NCI-H2107 treated with DMSO at 0.1 percent for 48 hours (cell line): Measurements from ENCODE around the gene ZNF254.
"Not testable (repeated sequence)": the region's sequence is repeated elsewhere in the genome, so short reads cannot be mapped to it uniquely, and the experiment has no call there.

Source experiments
- DNase-seq: peaks from one replicate; lab custom pipeline; 2025; ENCODE audit not compliant: unreplicated experiment; lab: John Stamatoyannopoulos, UW

Gene ZNF254

DNA sequence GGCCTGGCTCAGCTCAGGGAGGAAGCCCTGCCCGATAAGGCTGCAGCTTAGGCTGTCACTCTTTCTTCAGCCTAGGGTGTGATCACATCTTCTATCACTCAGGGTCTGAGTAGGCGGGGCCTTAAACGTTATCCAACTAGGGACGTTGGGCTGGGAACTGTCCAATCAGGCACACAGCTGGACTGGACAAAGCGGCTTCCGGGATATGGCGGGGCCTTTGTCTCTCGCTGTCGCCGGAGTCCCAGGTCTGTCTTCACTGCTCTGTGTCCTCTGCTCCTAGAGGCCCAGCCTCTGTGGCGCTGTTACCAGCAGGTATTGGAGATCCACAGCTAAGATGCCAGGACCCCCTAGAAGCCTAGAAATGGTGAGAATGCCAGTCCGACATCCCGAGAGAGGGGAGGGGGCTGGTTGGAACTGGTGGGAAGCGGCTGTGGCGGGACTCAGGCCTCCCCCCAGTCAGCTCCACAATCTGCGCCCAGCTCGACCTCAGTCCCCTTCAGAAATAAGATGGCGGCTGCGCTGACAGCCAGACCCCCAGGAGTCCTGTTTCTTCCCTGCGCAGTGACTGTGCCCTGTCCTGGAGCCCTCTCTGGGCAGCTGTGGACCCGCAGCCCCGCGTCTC, at the start of gene ZNF254:
TSS of gene ZNF254 (plus strand) at position 214 of the 622 bp plus-strand sequence. CDS start at position 335, 121 bp downstream.
- DNase-seq = peak; percentile 77

DNA sequence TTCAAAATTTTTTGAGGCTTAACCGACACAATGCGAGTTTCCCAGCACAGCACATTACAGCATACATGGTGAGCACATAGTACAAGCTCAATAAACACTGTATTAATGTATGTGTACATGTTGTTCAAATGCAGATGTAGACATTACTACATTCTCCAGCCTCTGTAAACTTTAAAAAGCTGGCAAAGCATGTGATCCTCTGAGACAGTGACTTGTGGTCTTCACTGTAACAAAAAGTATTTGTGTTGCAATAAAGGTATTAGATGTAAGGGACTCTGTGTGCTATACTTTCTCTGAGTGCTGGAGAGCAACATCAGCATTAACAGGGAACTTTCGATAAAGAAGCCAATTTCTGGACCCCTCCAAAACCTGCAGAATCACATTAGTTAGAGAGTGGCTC, 46.4 kb upstream of the ZNF254 start:
- DNase-seq = no peak

GRCh38 chr19:24041326-24041725, 45.7 kb upstream of the ZNF254 start:
- DNase-seq = not testable (repeated sequence)

- DNase-seq = peak; percentile 31
These were observed 40.4 kb upstream of the ZNF254 start for GRCh38 chr19:24046550-24046949.

GRCh38 chr19:24048261-24048660, 38.7 kb upstream of the ZNF254 start:
- DNase-seq = no peak

DNA sequence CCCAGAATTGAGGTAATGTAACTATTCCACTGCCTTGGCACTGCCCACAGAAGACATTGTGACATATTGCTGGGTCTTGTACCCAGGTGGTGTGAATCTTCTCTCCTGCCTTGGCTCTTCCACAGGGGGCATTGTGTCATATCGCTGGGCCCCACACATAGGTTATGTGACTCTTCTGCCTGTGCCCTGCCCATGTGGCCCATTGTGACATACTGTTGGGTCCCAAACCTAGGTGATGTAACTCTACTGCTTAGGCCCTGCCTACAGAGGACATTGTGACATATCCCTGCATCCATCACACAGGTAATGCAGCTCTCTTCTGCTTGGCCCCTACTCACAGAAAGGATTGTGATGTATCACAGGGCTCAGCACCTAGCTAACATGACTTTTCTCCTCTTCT, 37.5 kb upstream of the ZNF254 start:
- DNase-seq = no peak

GRCh38 chr19:24051516-24051915, 35.5 kb upstream of the ZNF254 start:
- DNase-seq = no peak

DNA sequence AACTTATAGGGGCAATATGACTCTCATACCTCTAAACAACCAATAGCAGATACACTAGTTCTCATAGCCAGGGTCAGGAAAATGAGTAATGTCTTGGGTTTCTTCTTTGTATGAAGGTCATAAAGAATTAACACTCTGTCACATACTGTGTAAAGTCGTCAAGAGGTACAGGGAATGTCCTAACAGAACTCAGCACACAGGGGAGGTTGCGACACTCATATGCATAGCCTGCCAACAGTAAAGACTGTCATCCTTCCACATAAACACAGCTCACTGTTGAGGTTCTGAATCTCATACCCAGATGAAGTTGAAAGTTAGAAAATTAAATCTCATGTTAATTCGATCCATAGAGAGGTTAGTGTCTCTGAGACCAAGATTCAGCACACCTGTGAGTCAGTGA, 34.2 kb upstream of the ZNF254 start:
- DNase-seq = no peak

- no peak for DNase-seq
These were observed 33.4 kb upstream of the ZNF254 start for GRCh38 chr19:24053601-24054000.

DNA sequence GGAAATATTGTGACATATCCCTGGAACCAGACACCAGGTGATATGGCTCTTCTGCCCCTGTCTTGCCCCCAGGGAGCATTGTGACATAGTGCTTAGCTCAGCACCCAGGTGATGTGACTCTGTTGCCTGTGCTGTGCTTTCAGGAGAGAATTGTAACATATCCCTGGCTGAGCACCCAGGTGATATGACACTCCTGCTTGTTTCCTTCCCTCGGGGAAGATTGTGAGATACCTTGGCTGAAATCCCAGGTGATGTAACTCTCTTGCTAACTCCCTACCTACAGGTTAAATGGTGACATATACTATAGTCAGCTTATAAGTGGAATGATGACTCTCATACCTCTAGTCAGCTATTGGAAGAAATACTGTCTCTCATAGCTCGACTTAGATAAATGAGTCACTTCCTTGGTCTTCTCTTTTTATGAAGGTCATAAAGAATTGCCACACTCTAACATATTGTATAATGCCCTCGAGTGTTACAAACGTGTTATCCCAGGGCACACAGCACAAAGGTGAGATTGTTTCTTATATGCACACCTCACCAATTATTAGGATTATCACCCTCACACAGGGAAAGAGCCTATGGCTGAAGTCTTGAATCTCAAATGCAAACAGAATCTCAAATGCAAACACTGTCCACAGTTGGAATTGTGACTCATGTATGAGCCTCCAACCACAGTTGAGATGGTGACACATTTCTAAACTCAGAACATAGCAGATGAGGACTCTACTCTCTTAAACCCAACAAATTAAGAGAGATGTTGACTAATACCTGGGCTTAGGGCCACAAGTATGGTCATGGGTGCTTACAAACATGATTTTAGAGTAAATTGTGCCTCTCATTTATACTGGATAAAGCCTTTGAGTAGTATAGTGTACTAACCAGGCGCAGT, 32.7 kb upstream of the ZNF254 start:
- DNase-seq = no peak

GRCh38 chr19:24055548-24055947, 31.4 kb upstream of the ZNF254 start:
- no peak for DNase-seq

GRCh38 chr19:24057144-24057543, 29.8 kb upstream of the ZNF254 start:
- no peak for DNase-seq

- peak; percentile 27 for DNase-seq
These were observed 27.3 kb upstream of the ZNF254 start for GRCh38 chr19:24059563-24060295.

DNA sequence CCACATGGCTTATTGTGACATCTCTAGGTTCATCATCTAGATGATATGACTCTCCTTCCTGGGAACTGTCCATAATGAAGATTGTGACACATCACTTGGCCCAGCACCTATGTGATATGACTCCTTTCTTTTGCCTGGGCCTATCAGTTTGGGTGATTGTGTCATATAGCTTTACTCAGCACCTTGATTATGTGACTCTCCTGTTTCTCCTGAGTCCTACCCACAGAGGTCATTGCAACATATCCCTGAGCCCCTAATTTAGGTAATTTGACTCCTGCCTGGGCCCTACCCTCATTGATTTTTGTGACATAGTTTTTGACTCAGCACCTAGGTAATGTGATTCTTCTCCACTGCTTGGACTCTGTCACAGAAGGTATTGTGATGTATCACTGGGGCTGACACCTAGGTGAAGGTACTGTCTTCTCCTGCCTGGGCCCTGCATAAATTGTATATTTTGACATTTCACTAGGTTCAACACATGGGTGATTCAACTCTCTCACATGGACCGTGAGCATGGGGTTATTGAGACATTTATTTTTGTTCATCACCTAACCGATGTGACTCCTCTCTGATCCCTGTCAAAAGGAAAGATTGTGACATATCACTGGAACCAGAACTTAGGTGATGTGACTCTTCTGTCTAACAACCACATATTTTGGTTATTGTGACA, 26.2 kb upstream of the ZNF254 start:
- peak; percentile 38 for DNase-seq

DNA sequence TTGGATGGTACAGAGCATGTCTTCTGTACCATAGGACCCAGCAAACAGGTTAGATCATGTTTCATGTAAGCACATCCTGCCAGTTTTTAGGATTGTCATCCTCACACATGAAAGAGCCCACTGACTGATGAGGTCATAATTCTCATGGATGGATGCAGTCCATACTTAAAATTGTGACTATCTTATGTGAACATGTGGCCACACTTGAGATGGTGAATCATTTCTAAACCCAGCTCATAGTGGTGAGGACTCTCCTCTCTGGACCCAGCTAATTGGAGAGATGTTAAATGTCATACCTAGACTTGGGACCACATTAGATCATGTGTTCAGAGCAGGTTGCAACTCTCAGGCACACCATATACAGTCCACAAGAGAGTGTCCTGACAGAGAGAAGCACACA, 24.8 kb upstream of the ZNF254 start:
- DNase-seq = no peak

GRCh38 chr19:24063295-24063694, 23.7 kb upstream of the ZNF254 start:
- no peak for DNase-seq

DNA sequence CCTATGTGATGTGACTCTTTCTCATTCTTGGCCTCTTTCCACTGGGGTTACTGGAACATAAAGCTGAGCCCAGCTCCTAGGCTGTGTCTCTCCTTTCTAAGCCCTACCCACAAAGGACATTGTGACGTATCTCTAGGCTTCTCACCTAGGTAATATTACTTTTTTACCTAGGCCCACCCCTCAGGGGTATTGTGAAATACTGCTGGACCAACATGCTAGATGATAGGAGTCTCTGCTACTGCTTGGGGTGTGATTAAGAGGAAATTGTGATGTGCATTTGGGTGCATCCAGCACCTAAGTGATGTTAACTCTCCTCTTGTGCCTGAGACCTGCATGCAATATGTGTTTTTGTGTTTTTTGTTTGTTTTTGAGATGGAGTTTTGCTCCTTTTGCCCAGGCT, 22.8 kb upstream of the ZNF254 start:
- no peak for DNase-seq

GRCh38 chr19:24065243-24065642, 21.7 kb upstream of the ZNF254 start:
- DNase-seq = no peak

- no peak for DNase-seq
These were observed 21.0 kb upstream of the ZNF254 start for GRCh38 chr19:24065865-24066604.

DNA sequence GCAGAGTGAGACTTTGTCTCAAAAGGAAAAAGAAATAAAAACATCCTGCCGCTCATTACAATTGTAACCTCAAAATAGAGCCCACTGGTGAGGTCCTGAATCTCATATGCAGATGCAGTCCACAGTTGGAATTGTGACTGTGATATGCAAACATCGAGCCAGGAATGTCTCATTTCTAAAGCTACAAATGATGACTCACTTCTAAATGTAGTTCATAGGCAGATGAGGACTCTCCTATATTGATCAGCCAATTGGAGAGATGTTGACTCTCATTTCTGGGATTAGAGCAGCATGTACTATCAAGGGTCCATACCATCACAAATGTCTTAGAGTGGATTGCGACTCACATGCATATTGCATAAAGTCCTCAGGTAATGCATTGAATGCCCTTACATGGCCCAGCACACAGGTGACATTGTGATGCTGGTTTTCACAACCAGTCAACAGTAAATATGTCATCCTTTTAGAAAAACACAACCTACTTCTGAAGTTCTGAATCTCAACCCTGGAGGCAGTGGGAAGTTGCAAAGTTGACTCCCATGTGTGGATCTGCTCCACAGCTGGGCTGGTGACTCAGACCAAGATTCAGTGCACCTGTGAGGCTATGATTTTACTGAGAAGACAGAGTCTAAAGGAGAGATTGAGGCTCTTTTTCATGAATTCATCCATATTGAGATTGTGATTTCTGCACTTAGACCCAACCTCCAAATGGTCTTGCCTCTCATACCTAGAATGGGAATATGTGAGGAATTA, 16.9 kb upstream of the ZNF254 start:
- DNase-seq = no peak
